ENCODE results near the gene C5orf47. TPM values are rescaled to one million over a fixed set of nuclear protein-coding genes. Genes with fewer than 3 reads are reported as not detected.
A peak's percentile ranks its signal among the peaks of the same experiment; 100 is the strongest.
"Not testable (repeated sequence)": the region's sequence is repeated elsewhere in the genome, so short reads cannot be mapped to it uniquely, and the experiment has no call there.

C5orf47 gene
- total and polyA plus RNA-seq, 9 donors: 0.06 to 0.19 (median 0.10) TPM; not detected in 6

DNA sequence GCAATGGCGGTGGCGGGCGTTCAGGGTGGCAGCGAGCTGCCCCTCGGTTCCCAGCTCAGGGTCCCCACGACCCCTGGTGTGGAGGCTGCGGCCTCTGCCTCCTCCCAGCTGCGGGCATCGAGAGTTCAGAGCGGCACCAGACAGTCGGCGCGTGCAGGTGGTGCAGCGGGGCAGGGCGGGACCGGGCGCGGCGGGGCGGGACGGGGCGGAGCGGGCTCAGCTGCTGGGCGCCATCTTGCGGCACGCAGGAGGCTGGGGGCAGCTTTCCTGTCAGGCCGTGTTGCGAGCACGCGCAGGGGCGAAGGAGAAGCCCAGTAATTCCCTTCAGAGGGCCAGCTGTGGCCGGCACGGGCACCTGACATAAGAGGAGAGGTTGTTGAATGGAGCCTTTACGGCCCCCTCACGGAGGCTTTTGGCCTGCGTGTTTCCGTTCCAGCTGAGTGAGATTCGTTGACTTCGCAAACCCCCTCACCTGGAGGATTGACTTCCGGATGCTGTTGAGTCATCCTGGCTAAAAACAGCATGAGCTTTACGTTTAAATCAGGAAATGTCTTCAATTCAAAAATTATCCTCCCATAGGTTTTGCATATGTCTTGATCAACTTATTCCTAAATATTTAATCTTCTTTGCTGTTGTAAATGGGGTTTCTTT, 587 bp downstream of the C5orf47 start:
- Histone ChIP-seq H3K27ac (ENCODE audit: low read length) (no peak overlapping the region), H3K9me3 (replicated peaks; ENCODE audit: control insufficient read depth, low read depth, low read length) (no peaks in the 10 kb centered on the region), H3K27me3 (ENCODE audit: control insufficient read depth, insufficient read depth, low read length) (no peaks in the 10 kb centered on the region), H3K4me1 (ENCODE audit: control insufficient read depth, insufficient read depth, low read length) (no peaks in the 10 kb centered on the region), H3K4me3 (ENCODE audit: low read length) (no peak overlapping the region), H3K36me3 (ENCODE audit: control insufficient read depth, insufficient read depth, low read length) (no peaks in the 10 kb centered on the region)
- 93% methylated on average over 32 of the region's 41 CpGs for WGBS (ENCODE audit: insufficient coverage)
- DNase-seq: no peak

DNA sequence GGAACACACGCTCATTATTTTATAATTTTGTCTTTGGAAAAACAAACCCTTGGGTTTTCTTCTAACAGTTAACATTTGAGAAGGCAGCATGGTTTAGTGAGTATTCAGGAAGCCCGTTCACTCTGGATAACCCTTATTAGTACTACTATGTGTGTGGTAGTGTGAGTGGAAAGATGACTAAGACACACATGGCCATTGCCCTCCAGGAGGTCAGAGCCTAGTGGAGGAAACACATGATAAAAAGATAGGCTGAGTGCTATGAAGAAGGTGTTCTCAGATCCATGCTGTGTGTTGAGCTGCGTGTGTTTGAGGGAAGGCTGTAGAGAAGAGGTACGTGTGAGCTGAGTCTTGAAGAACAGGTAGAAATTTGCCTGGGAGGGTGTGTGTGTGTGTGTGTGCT, 8.4 kb downstream of the C5orf47 start:
- peaks cover 2% of the 10 kb centered on the region for H3K27me3 ChIP-seq (ENCODE audit: control insufficient read depth, insufficient read depth, low read length)
- H3K4me1 ChIP-seq (ENCODE audit: control insufficient read depth, insufficient read depth, low read length): no peaks in the 10 kb centered on the region
- H3K36me3 ChIP-seq (ENCODE audit: control insufficient read depth, insufficient read depth, low read length): no peaks in the 10 kb centered on the region
- no peak overlapping the region for H3K4me3 ChIP-seq (ENCODE audit: low read length)
- no peaks in the 10 kb centered on the region for H3K9me3 ChIP-seq (replicated peaks; ENCODE audit: control insufficient read depth, low read depth, low read length)
- no peak overlapping the region for H3K27ac ChIP-seq (ENCODE audit: low read length)
- WGBS (ENCODE audit: insufficient coverage): 73% methylated on average over 2 of the region's 4 CpGs
- DNase-seq: no peak

DNA sequence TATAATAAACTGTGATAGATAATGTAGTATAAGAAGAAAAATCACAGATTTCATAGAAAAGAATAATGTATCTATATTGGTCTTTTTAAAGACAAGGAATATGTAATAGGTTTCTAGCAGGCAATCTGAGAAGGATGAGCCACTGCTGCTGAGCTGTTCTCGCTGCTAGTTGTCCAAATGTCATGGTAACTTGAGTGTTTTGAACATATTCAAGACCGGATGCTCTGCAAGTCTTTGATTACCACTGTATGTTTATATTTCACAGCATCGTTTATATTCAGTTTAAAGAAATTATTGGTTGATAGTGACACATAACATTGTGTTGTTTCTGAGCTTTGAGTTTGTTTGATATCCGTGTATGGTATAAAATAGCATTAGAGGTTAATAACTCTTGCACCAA, 9.6 kb downstream of the C5orf47 start:
- Histone ChIP-seq H3K4me1 (ENCODE audit: control insufficient read depth, insufficient read depth, low read length) (no peaks in the 10 kb centered on the region), H3K27me3 (ENCODE audit: control insufficient read depth, insufficient read depth, low read length) (peaks cover 2% of the 10 kb centered on the region), H3K9me3 (replicated peaks; ENCODE audit: control insufficient read depth, low read depth, low read length) (no peaks in the 10 kb centered on the region), H3K4me3 (ENCODE audit: low read length) (no peak overlapping the region), H3K36me3 (ENCODE audit: control insufficient read depth, insufficient read depth, low read length) (no peaks in the 10 kb centered on the region), H3K27ac (ENCODE audit: low read length) (no peak overlapping the region)
- no peak for DNase-seq
- WGBS (ENCODE audit: insufficient coverage): 80% methylated on average over 1 of the region's 4 CpGs

DNA sequence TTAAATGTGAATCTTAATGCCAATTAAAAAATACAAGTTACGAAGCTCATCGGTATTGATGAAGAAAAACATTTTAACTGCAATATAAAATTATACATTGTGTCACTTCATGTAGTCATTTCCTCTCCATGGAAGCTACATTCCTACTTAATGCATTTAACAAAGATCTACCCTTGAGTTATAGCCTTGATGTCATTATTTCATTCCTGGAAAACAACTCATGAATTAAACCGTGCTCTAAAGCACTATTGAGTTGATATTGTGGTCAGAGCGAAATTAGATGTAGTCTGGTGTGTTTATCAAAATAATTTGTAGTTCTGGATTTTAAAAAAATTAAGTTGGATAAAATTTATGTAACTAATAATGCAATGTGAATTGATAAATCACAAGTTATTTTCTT, 11.1 kb downstream of the C5orf47 start:
- Histone ChIP-seq H3K4me1 (ENCODE audit: control insufficient read depth, insufficient read depth, low read length) (no peaks in the 10 kb centered on the region), H3K4me3 (ENCODE audit: low read length) (no peak overlapping the region), H3K27me3 (ENCODE audit: control insufficient read depth, insufficient read depth, low read length) (peaks cover 2% of the 10 kb centered on the region), H3K9me3 (replicated peaks; ENCODE audit: control insufficient read depth, low read depth, low read length) (no peaks in the 10 kb centered on the region), H3K36me3 (ENCODE audit: control insufficient read depth, insufficient read depth, low read length) (no peaks in the 10 kb centered on the region), H3K27ac (ENCODE audit: low read length) (no peak overlapping the region)
- WGBS (ENCODE audit: insufficient coverage): no CpG with 5 or more reads among the region's 4 CpGs
- DNase-seq: no peak

- no peak for DNase-seq
- Histone ChIP-seq H3K4me3 (ENCODE audit: low read length) (no peak overlapping the region), H3K36me3 (ENCODE audit: control insufficient read depth, insufficient read depth, low read length) (no peaks in the 10 kb centered on the region), H3K27me3 (ENCODE audit: control insufficient read depth, insufficient read depth, low read length) (peaks cover 4% of the 10 kb centered on the region), H3K27ac (ENCODE audit: low read length) (no peak overlapping the region), H3K9me3 (replicated peaks; ENCODE audit: control insufficient read depth, low read depth, low read length) (no peaks in the 10 kb centered on the region), H3K4me1 (ENCODE audit: control insufficient read depth, insufficient read depth, low read length) (no peaks in the 10 kb centered on the region)
Measured at GRCh38 chr5:174003795-174004194, 14.8 kb downstream of the C5orf47 start.

GRCh38 chr5:174008922-174009321, 20.0 kb downstream of the C5orf47 start:
- no peaks in the 10 kb centered on the region for H3K36me3 ChIP-seq (ENCODE audit: control insufficient read depth, insufficient read depth, low read length)
- no peak for DNase-seq
- no peaks in the 10 kb centered on the region for H3K4me1 ChIP-seq (ENCODE audit: control insufficient read depth, insufficient read depth, low read length)
- 92% methylated on average over 2 of the region's 5 CpGs for WGBS (ENCODE audit: insufficient coverage)
- no peak overlapping the region for H3K4me3 ChIP-seq (ENCODE audit: low read length)
- no peaks in the 10 kb centered on the region for H3K9me3 ChIP-seq (replicated peaks; ENCODE audit: control insufficient read depth, low read depth, low read length)
- peaks cover 2% of the 10 kb centered on the region for H3K27me3 ChIP-seq (ENCODE audit: control insufficient read depth, insufficient read depth, low read length)
- no peak overlapping the region for H3K27ac ChIP-seq (ENCODE audit: low read length)

GRCh38 chr5:174010365-174010764, 21.4 kb downstream of the C5orf47 start:
- WGBS (ENCODE audit: insufficient coverage): no CpG with 5 or more reads among the region's 1 CpG
- Histone ChIP-seq H3K36me3 (ENCODE audit: control insufficient read depth, insufficient read depth, low read length) (no peaks in the 10 kb centered on the region), H3K4me1 (ENCODE audit: control insufficient read depth, insufficient read depth, low read length) (no peaks in the 10 kb centered on the region), H3K9me3 (replicated peaks; ENCODE audit: control insufficient read depth, low read depth, low read length) (no peaks in the 10 kb centered on the region), H3K27ac (ENCODE audit: low read length) (no peak overlapping the region), H3K4me3 (ENCODE audit: low read length) (no peak overlapping the region), H3K27me3 (ENCODE audit: control insufficient read depth, insufficient read depth, low read length) (peaks cover 2% of the 10 kb centered on the region)
- DNase-seq: no peak

DNA sequence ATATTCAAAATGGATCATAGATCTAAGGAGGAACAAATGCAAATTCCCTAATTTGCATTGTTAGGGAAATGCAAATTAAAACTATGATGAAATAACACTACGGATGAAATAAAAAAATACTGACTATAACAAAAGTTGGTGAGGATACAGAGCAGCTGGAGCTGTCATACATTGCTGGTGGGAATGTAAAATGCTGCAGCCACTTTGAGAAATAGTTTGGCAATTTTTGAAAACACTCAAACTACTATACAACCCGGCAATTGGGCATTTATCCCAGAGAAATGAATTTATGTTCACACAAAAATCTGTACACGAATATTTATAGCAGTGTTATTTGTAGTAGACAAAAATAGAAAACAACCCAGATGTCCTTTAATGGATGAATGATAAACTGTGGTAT, 22.5 kb downstream of the C5orf47 start:
- Histone ChIP-seq H3K36me3 (ENCODE audit: control insufficient read depth, insufficient read depth, low read length) (no peaks in the 10 kb centered on the region), H3K27ac (ENCODE audit: low read length) (no peak overlapping the region), H3K9me3 (replicated peaks; ENCODE audit: control insufficient read depth, low read depth, low read length) (no peaks in the 10 kb centered on the region), H3K4me1 (ENCODE audit: control insufficient read depth, insufficient read depth, low read length) (no peaks in the 10 kb centered on the region), H3K4me3 (ENCODE audit: low read length) (no peak overlapping the region), H3K27me3 (ENCODE audit: control insufficient read depth, insufficient read depth, low read length) (peaks cover 1% of the 10 kb centered on the region)
- WGBS (ENCODE audit: insufficient coverage): no CpG with 5 or more reads among the region's 3 CpGs
- DNase-seq: no peak

DNA sequence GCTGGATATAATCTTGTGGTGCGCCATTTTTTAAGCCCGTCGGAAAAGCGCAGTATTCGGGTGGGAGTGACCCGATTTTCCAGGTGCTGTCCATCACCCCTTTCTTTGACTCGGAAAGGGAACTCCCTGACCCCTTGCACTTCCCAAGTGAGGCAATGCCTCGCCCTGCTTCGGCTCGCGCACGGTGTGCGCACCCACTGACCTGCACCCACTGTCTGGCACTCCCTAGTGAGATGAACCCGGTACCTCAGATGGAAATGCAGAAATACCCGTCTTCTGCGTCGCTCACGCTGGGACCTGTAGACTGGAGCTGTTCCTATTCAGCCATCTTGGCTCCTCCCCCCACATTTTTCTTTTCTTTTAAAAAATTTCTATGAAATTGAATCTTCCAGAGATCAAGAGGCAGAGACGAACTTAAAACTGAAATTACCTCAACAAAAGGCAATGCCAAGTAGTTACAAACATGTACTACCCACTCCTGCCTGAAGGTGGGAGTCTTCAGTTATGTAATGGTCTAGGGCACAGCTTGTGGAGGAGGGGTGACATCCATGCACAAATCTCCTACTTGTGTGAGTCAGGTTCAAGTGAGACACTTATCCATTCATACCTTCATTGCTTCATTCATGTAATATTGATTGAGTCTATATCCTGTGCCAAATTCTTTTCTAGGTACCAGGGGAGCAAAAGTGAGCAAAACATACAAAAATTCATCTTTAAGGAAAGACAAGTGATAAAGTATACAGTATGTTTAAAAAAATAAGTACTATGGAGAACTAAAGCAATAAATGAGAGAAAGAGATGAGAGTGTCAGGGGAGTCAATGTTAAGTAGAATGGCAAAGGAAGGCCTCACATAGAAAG, 31.3 kb downstream of the C5orf47 start:
- H3K4me3 ChIP-seq (ENCODE audit: low read length); H3K4me1 ChIP-seq (ENCODE audit: control insufficient read depth, insufficient read depth, low read length); H3K9me3 ChIP-seq (replicated peaks; ENCODE audit: control insufficient read depth, low read depth, low read length); H3K36me3 ChIP-seq (ENCODE audit: control insufficient read depth, insufficient read depth, low read length); H3K27ac ChIP-seq (ENCODE audit: low read length); H3K27me3 ChIP-seq (ENCODE audit: control insufficient read depth, insufficient read depth, low read length): not testable (repeated sequence)
- 85% methylated on average over 5 of the region's 19 CpGs for WGBS (ENCODE audit: insufficient coverage)
- peak; percentile 3 for DNase-seq

GRCh38 chr5:174020928-174021304, 31.9 kb downstream of the C5orf47 start:
- DNase-seq: no peak
- 75% methylated on average over 3 of the region's 3 CpGs for WGBS (ENCODE audit: insufficient coverage)
- no peaks in the 10 kb centered on the region for H3K9me3 ChIP-seq (replicated peaks; ENCODE audit: control insufficient read depth, low read depth, low read length)
- no peaks in the 10 kb centered on the region for H3K4me1 ChIP-seq (ENCODE audit: control insufficient read depth, insufficient read depth, low read length)
- H3K36me3 ChIP-seq (ENCODE audit: control insufficient read depth, insufficient read depth, low read length): no peaks in the 10 kb centered on the region
- H3K4me3 ChIP-seq (ENCODE audit: low read length): no peak overlapping the region
- peaks cover 7% of the 10 kb centered on the region for H3K27me3 ChIP-seq (ENCODE audit: control insufficient read depth, insufficient read depth, low read length)
- H3K27ac ChIP-seq (ENCODE audit: low read length): no peak overlapping the region
